BJ (cell line): ENCODE measurements around the gene RAVER1. TPM values are rescaled to one million over a fixed set of nuclear protein-coding genes. Genes with fewer than 3 reads are reported as not detected.
"Not testable (repeated sequence)": the region's sequence is repeated elsewhere in the genome, so short reads cannot be mapped to it uniquely, and the experiment has no call there.

Source experiments
- CTCF ChIA-PET: fragments of 350-600 bp; formaldehyde crosslinking; extraction: SDS; loops from one replicate; lab custom pipeline; 2021; ENCODE audit warnings: antibody characterized with exemption, inconsistent platforms; lab: Yijun Ruan, JAX
- POLR2A ChIA-PET: fragments of 300-600 bp; sonication (Branson Sonifier 250); formaldehyde crosslinking; extraction: SDS; loops from one replicate; lab custom pipeline; 2021; ENCODE audit warnings: antibody characterized with exemption; lab: Charles Lee
- DNase-seq: peaks from one replicate; pipeline ENCODE4 v3.0.0-alpha.2; 2011; ENCODE audit warnings: low read depth
- H3K27me3 ChIP-seq: 2 replicates; pipeline ENCODE4 v1.6.0; 2011; ENCODE audit warnings: low read length; ENCODE audit not compliant: control insufficient read depth, insufficient read depth
- H3K36me3 ChIP-seq: 2 replicates; pipeline ENCODE4 v1.5.1; 2011; ENCODE audit warnings: low read length; ENCODE audit not compliant: control insufficient read depth, insufficient read depth
- H3K4me3 ChIP-seq: 2 replicates; pipeline ENCODE4 v1.5.1; 2011; ENCODE audit warnings: low read depth, mild to moderate bottlenecking, control low read depth, low read length
- polyA plus RNA-seq: library from polyadenylated mRNA; depleted of rRNA; stranded (reverse); fragments of >200 nt; gene quantifications from 2 replicates; pipeline ENCODE4 v1.2.3, GENCODE V29; 2011
- TF ChIP-seq, protein P1 (sequence below): IDR thresholded peaks from 2 replicates; pipeline ENCODE4 v1.5.1; 2011; ENCODE audit warnings: low read depth, mild to moderate bottlenecking, control low read depth, inconsistent platforms, low read length, moderate library complexity; ENCODE audit not compliant: insufficient read depth

RAVER1 gene
- polyA plus RNA-seq, 1 experiment = 5.1 TPM

DNA sequence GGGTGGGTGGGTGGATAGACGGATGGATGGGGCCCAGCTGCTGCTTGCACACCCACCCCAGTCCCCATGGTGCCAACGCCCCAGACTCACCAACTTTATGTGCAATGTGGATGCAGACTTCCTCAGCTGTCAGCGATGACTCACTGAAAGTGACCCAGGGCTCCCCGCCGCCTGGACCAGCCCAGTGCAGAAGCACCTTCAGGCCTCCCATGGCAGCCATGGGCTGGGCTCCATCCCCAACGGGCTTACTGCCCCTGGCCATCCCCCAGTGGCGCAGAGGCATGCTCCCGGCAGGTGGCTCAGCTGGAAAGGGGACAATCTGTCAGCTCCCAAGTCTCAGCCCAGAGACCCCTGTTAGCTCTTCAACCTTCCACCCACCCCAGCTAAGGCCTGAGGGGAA, 44.8 kb upstream of the RAVER1 start:
- TF ChIP-seq, protein P1, sequence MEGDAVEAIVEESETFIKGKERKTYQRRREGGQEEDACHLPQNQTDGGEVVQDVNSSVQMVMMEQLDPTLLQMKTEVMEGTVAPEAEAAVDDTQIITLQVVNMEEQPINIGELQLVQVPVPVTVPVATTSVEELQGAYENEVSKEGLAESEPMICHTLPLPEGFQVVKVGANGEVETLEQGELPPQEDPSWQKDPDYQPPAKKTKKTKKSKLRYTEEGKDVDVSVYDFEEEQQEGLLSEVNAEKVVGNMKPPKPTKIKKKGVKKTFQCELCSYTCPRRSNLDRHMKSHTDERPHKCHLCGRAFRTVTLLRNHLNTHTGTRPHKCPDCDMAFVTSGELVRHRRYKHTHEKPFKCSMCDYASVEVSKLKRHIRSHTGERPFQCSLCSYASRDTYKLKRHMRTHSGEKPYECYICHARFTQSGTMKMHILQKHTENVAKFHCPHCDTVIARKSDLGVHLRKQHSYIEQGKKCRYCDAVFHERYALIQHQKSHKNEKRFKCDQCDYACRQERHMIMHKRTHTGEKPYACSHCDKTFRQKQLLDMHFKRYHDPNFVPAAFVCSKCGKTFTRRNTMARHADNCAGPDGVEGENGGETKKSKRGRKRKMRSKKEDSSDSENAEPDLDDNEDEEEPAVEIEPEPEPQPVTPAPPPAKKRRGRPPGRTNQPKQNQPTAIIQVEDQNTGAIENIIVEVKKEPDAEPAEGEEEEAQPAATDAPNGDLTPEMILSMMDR = no peak
- Histone ChIP-seq H3K36me3 (peaks cover 7% of the 10 kb centered on the region), H3K4me3 (no peak overlapping the region), H3K27me3 (no peaks in the 10 kb centered on the region)
- no peak for DNase-seq
- POLR2A ChIA-PET = no interaction called here
- CTCF ChIA-PET = interaction anchor here (11.7 kb wide), 1 partner anchor 110 kb away, joined by 228 read pairs; the partner anchor contains the start of gene ICAM1

DNA sequence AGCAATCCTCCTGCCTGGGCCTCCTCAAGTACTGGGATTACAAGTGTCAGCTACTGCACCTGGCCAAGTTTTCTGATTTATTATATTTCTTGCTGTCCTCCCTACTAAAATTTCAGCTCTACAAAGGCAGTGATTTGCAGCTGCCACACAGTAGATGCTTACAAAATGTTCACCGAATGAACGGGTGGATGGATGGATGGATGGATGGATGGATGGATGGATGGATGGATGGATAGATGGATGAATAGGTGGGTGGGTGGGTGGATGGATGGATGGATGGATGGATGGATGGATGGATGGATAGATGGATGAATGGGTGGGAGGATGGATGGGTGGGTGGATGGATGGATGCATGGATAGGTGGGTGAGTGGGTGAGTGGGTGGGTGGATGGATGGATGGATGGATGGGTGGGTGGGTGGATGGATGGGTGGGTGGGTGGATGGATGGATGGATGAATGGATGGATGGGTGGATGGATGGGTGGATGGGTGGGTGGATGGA, 43.9 kb upstream of the RAVER1 start:
- H3K27me3 ChIP-seq, H3K36me3 ChIP-seq, POLR2A ChIA-PET, CTCF ChIA-PET, DNase-seq, H3K4me3 ChIP-seq: not testable (repeated sequence)

DNA sequence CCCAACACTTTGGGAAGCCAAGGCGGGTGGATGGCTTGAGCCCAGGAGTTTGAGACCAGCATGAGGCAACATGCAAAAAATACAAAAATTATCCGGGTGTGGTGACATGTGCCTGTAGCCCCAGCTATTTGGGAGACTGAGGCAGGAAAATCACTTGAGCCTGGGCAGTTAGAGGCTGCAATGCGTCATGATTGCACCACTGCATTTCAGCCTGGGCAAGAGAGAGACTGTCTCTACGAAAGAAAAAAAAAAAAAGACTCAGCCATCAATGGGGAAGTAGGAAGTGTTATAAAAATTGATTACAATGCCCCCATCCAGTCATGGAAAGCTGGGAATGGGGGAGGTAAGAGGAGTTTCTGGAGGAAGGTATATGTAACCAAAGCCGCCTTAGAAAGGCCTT, 41.6 kb upstream of the RAVER1 start:
- H3K4me3 ChIP-seq = no peak overlapping the region
- ChIA-PET CTCF (interaction anchor here (0.7 to 1.5 kb wide), 4 partner anchors 11 to 125 kb away, joined by 3 to 5 read pairs (median 4); no protein-coding TSS in a partner anchor), POLR2A (no interaction called here)
- H3K36me3 ChIP-seq = peaks cover 9% of the 10 kb centered on the region
- H3K27me3 ChIP-seq = no peaks in the 10 kb centered on the region
- TF ChIP-seq, protein P1 = no peak
- no peak for DNase-seq

DNA sequence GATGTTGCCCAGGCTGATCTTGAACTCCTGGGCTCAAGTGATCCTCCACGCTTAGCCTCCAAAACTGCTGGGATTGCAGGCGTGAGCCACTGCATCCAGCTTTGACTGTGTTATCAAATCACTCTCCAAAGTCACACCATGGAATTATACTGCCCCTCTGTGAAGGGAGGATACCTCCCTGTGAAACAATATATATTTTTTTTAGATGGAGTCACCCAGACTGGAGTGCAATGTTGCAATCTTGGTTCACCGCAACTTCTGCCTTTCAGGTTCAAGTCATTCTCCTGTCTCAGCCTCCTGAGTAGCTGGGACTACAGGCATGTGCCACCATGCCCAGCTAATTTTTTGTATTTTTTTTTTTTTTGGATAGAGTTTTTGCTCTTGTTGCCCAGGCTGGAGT, 39.4 kb upstream of the RAVER1 start:
- ChIA-PET POLR2A (no interaction called here), CTCF (interaction anchor here (1.1 to 1.5 kb wide), 3 partner anchors 16 to 94 kb away, joined by 3 to 5 read pairs (median 5); no protein-coding TSS in a partner anchor)
- no peak for DNase-seq

DNA sequence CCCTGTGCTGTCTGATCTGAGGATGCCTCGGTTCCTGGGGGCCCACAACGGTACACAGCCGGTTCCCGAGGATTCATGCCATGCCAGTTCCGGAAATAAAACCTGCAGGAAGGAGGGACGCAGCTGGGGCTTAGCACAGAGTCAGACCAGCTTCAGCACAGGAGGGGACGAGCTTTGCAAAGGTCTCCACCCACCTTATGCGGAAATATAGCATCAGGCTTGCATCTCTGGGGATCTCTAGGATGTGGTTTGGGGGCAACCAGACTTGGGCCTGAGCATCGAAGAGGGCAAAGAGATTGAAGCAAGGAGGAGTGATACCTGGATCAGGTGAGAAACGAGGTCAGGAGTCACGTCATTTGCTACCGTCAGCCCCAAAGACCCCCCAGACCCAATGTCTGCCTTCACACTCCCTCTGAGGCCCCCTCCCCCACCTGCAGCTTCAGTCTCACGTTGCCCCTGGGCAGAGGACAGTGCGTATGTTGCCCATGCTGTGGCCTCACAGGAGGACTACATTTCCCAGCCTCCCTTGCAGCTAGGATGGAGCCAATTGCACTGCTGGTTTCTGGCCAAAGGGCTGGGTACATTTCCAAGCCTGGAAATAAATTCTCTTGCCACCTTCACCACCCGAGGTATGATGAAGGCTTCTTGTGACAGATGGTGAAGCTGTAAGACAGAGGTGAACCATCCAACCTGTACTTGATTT, 34.9 kb upstream of the RAVER1 start:
- Histone ChIP-seq H3K36me3 (peaks cover 30% of the 10 kb centered on the region), H3K4me3 (no peak overlapping the region), H3K27me3 (no peaks in the 10 kb centered on the region)
- CTCF ChIA-PET = interaction anchor here (1.1 kb wide), 1 partner anchor 20 kb away, joined by 3 read pairs; no protein-coding TSS in a partner anchor
- POLR2A ChIA-PET = no interaction called here
- TF ChIP-seq, protein P1 = no peak
- DNase-seq = no peak

More for the DNA sequence above, 39.4 kb upstream of the RAVER1 start:
- H3K4me3 ChIP-seq = no peak overlapping the region
- peaks cover 13% of the 10 kb centered on the region for H3K36me3 ChIP-seq
- TF ChIP-seq, protein P1 = no peak
- no peaks in the 10 kb centered on the region for H3K27me3 ChIP-seq

DNA sequence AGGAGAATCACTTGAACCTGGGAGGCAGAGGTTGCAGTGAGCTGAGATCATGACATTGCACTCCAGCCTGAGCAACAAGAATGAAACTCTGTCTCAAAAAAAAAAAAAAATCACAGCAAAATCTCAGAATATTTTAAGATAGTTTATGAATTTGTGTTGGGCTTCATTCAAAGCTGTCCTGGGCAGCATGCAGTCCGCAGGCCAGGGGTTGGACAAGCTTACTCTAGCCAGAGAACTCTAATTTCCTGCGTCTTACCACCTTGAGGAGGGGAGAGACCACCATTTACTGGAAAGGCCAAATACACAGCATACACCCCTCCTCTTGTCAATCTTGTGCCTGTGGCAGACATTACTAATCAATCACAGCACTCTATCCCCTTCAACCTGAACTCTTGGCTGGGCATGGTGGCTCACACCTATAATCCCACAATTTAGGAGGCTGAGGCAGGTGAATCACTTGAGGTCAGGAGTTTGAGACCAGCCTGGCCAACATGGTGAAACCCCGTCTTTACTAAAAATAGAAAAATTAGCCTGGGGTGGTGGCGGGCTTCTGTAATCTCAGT, 33.7 kb upstream of the RAVER1 start:
- DNase-seq = not testable (repeated sequence)

More for the DNA sequence above, 33.7 kb upstream of the RAVER1 start:
- not testable (repeated sequence) for H3K4me3 ChIP-seq, H3K27me3 ChIP-seq
- CTCF ChIA-PET = interaction anchor here (0.6 to 1.2 kb wide), 4 partner anchors 21 to 204 kb away, joined by 3 read pairs; no protein-coding TSS in a partner anchor
- H3K36me3 ChIP-seq = peaks cover 30% of the 10 kb centered on the region
- POLR2A ChIA-PET = interaction anchor here (0.6 kb wide), 1 partner anchor 22 kb away, joined by 6 read pairs; no protein-coding TSS in a partner anchor
